ENCODE data around the gene DENND11.

The DENND11 gene

GRCh38 chr7:141676618-141677017, 25.3 kb downstream of the DENND11 start:
- no peak for FAIRE-seq

DNA sequence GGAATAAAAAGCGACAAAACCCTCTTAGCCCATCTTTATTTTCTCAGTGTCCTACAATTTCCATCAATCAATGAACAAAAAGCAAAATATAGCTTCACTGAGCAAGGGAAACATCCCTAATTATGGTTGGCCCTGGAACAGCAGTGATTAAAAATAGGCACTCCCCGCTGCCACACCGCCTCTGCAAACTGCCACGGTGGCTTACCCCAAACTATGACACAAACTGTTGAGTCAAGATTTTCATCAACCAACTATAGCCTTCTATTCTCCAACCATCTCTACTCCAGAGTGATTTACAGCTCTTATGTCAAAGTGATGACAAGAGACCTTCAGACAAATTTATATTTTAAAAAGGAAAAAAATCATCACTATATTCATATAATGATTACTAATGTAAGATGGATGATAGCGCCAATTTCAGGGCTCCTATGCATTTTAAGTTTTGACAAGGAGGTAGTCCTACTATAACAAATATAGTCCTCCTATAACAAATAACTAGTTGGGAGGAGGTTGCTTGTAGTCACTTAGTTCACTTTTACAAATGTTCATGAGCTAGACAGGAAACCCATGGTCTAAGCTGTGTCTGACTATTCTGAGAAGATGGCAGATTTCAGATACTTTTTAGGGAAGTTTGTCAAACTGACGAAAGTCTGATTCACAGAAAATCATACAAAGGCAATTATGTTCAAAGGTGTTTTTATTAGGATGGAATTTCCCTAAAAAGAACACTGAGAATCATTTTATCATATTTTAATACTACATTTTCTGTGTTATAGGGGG, 26.3 kb downstream of the DENND11 start:
- FAIRE-seq: no peak

- FAIRE-seq: no peak
These were observed 27.3 kb downstream of the DENND11 start for GRCh38 chr7:141674702-141675101.

DNA sequence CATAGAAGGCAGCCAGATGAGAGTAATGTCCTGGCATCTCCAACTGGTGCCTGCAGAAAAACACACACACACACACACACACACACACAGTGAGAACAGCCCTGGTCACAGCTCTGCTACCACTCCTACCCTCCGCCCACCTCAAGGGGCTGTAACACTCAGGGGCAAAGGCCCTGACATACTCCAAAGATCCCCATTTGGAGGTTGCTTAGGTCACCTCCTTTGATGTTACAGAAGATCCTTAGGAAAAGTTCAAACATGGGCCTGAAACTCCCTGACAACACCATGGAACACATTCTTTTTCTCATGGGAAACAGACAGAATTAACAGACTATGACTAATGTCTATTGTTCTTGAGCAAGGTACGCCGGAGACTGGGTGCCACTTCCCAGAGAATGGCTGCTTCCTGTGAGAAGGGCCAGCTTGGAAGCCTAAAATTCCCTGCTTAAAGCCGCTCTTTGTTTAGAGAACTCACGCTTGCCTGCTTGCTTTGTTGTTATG, 27.7 kb downstream of the DENND11 start:
- FAIRE-seq: no peak

GRCh38 chr7:141673346-141673745, 28.6 kb downstream of the DENND11 start:
- FAIRE-seq: no peak

- no peak for FAIRE-seq
These were observed 30.1 kb downstream of the DENND11 start for GRCh38 chr7:141671705-141672496.

DNA sequence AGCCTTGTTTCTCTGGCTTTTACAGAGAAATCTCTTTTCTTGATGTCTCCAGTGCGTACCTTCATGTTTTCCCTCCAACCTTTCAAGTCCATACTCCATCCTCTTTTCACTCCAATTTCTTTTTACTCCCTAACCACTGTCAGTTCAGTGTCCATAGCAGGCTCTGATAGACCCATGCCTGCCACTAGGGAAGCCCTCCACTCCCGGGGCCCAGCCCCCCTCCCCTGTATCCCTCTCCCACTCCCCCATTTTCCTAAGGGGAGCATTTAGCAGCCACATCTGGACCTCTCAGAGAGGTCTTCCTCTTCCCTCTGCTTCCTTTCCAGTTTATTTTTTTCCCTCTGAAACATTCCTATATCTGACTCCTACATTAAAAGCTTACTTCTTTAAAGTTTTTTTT, 33.1 kb downstream of the DENND11 start:
- no peak for FAIRE-seq

GRCh38 chr7:141666071-141666470, 35.9 kb downstream of the DENND11 start:
- FAIRE-seq: no peak

DNA sequence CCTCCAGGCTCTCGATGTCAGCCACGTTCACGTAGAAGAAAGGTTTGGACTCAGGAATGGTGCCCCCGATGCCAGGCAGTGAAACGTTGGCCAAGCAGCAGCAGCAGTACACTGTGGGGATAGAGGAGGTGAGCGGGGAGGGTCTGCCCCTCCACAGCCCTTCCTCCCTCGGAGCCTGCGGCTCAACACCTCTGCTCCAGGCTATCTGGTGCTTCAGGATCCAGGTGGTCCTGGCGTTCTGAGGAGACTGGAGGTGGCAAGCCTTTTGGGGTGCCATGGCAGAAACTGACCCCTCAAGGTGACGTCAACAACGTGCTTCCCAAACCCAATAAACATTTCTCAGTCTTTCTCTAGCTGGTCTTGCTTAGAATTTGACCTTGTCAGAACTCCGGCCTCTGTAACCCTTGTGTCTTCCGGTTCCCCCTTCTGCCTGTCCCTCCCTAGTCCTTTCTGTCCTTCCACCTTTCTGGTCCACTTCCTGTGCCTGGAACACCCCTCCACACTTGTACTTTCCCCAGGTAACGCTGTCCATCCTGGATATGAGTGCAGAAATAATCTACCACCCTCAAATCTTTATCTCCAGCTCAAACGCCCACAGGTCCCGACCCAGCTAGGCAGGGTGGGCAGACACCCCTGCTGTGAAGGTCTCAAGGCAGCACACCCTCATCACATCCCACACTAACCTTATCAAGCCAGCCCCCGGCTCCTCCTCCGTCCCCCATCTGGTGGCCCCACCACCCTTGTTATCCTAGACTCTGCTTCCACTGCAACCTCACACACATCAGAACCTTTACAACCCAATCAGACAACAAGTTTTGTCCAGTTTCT, 36.5 kb downstream of the DENND11 start:
- FAIRE-seq: no peak

- FAIRE-seq: no peak
These were observed 37.5 kb downstream of the DENND11 start for GRCh38 chr7:141664450-141664849.

GRCh38 chr7:141663081-141663849, 38.7 kb downstream of the DENND11 start:
- FAIRE-seq: no peak

- no peak for FAIRE-seq
These were observed 41.7 kb downstream of the DENND11 start for GRCh38 chr7:141660259-141660658.

DNA sequence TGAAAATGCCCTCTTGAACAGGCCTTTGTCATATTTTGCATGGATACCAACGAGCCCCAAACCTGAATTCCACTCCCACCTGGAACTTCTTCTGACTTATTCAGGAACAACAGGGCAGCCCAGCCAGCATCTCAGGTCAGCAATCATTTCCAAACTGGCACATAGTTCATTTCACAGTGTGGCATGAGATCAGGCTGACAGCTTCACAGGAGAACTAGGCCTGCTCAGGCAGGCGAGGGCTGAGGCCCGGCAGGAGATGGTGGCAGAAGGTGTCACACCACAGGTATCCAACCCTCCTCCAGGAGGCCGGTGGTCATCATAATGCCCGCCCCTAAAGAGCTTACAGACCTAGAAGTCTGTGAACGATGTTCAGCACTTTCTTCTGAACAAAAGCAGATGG, 42.5 kb downstream of the DENND11 start:
- FAIRE-seq: no peak

- FAIRE-seq: no peak
These were observed 47.4 kb downstream of the DENND11 start for GRCh38 chr7:141654551-141654950.

DNA sequence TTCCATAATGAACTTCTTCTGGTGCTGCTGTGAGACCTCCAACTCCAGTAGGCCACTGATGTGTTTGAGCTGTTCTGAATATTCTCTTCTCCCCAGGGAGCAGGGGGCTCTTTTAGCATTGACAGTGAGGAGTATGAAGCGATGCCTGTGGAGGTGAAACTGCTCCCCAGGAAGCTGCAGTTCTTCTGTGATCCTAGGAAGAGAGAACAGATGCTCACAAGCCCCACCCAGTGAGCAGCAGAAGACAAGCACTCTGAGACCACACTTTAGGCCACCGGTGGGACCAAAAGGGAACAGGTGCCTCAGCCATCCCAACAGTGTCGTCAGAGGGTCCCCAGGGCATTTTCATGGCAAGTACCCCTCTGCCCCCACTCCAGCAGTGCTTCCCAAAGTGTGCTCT, 49.3 kb downstream of the DENND11 start:
- FAIRE-seq: no peak
